ENCODE data around the gene ASB12.

Gene ASB12

DNA sequence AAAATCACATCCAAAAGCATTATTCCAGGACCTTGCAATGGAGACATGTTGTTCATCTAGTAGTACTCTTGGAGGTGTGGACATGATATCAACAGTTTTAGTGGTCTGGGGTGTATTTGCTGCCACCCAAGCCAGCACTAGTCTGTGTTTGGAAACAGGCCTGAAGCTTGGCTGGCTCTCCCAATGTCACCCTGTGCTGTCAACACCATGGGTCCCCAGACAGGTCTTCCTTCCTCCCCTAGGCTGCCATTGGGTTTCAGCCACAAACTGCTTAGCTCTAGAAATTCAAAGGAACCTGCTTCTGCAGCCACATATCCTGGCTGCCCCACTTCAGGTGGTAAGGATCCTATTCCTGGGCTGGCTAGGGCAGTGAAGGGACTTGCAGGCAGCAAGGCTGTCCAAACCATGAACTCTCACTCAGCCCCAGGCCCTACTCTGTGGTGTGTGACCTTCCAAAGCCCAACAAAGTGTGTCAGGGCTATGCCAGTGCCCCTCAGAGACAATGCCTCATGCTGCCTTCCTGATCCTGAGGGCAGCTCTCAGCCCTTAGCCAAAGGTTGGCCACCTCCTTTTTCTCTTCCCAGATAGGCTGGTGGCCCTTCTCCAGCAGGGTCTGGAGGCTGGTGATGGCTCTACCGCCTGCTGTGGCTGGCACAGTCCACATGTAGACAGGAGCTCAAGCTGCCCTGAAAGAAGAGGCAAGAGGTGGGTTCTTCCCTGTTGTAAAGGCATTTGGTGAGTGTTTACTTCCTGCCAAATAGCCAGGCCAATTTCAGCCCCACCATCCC lies 43.2 kb downstream of the ASB12 start:
- no peak for DNase-seq

DNA sequence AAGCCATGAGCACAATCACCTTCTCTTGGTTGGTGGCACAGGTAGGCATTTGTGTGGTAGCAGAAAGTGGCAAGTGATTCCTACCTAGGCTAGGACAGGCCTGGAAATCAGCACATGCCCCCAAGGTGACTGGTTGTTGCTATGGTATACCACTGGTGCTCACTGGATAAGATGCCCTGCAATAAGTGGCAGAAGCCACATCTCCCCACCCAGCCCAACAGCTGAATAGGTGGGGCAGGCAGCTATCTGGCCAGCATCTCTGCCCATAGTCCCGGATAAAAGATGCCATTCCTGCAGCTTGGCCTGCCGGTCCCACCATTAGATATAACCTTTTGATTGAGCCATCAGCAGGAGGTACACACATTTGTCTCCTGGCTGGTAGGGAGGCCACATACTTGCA lies 46.0 kb downstream of the ASB12 start:
- no peak for DNase-seq

DNA sequence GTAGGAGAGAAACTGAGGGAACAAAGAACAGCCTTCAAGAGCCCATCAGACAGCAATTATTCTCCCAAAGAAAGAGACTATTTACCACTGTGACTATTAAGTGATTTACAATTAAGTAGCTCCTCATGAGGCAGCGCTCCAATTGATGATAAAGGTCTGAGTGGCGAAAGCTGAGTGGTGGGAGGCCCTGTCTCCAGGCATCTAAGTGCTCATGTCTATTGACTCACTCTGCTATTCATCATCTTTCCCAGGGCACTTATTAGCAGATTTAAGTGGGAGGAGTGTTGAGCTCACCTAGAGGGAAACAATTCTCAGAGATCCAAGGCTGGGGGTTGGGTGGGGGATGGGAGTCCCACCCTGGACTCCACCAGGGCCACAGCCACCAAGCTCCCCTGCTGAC lies 48.2 kb downstream of the ASB12 start:
- DNase-seq, result no peak

GRCh38 chrX:64176876-64177275 lies 53.5 kb downstream of the ASB12 start:
- no peak for DNase-seq
